Gastrocnemius medialis (tissue), 4 donors: Measurements from ENCODE around the gene ECHDC3. TPM values are rescaled to one million over a fixed set of nuclear protein-coding genes. Genes with fewer than 3 reads are reported as not detected.

Experiments
- ATAC-seq, 2 donors: fragments of 150-250 bp; one replicate each; pipeline ENCODE4 v1.9.1; 2016
- DNase-seq, 2 donors: peaks; one replicate each; pipeline ENCODE4 v3.0.0-alpha.2; 2019
- H3K27ac ChIP-seq, 4 donors: fragments of 200-600 bp; sonication (generic); 1 replicate in 1 of 4; 2 replicates in 3 of 4; pipeline ENCODE4 v1.5.1; 2016 to 2018; ENCODE audit warnings: mild to moderate bottlenecking in 2 of 4, moderate library complexity in 1 of 4
- H3K27me3 ChIP-seq, 3 donors: fragments of 200-600 bp; sonication (generic) in 2 of 3; 1 replicate in 1 of 3; 2 replicates in 2 of 3; pipeline versions ENCODE4 v1.5.1 to v1.6.0; 2016 to 2019; ENCODE audit warnings: mild to moderate bottlenecking in 1 of 3, moderate library complexity in 1 of 3
- H3K36me3 ChIP-seq, 2 donors: fragments of 200-600 bp; sonication (generic) in 1 of 2; one replicate each; pipeline ENCODE4 v1.5.1; 2017 to 2018
- H3K4me1 ChIP-seq, 2 donors: fragments of 200-600 bp; sonication (generic) in 1 of 2; one replicate each; pipeline ENCODE4 v1.5.1; 2016 to 2017; ENCODE audit warnings: mild to moderate bottlenecking in 2 of 2
- H3K4me3 ChIP-seq, 4 donors: fragments of 200-600 bp; sonication (generic) in 3 of 4; 1 replicate in 1 of 4; 2 replicates in 3 of 4; pipeline ENCODE4 v1.5.1; 2016 to 2019; ENCODE audit warnings: mild to moderate bottlenecking in 2 of 4
- H3K9me3 ChIP-seq, 3 donors: fragments of 200-600 bp; sonication (generic) in 2 of 3; 1 replicate in 1 of 3; 2 replicates in 2 of 3; pipeline ENCODE4 v1.5.1; 2016 to 2019
- POLR2A ChIP-seq, 2 donors: fragments of 450-650 bp; IDR thresholded peaks; one replicate each; pipeline ENCODE4 v1.6.1; 2017; ENCODE audit warnings: antibody characterized with exemption in 2 of 2, mild to moderate bottlenecking in 2 of 2, moderate library complexity in 2 of 2
- in situ Hi-C, 4 donors: fragments of 200-750 bp; cut with MboI; loops; one replicate each; pipeline versions ENCODE4 v1.15.0 to v1.8.0; 2017; ENCODE audit warnings: low sequenced_read_pairs in 4 of 4
- intact Hi-C: fragments of 100-400 bp; cut with DNase I; formaldehyde crosslinking; loops from one replicate; pipeline ENCODE4 v1.15.1; 2023; ENCODE audit warnings: low total_unique reads
- total RNA-seq, 4 donors: library from RNA; depleted of rRNA; stranded (reverse); fragments of >200 nt; gene quantifications; one replicate each; pipeline versions ENCODE4 v1.1.0 to v1.2.3, GENCODE V29; 2016
- TF ChIP-seq, protein P1 (sequence below), 5 experiments: fragments of 450-650 bp in 3 of 5; fragments of 200-600 bp in 2 of 5; sonication (generic) in 2 of 5; IDR thresholded peaks in 4 of 5; conservative IDR thresholded peaks in 1 of 5; 1 replicate in 4 of 5; 2 replicates in 1 of 5; pipeline ENCODE4 v1.5.1; 2016 to 2019; ENCODE audit warnings: antibody characterized with exemption in 5 of 5, mild to moderate bottlenecking in 3 of 5, moderate library complexity in 3 of 5

Gene ECHDC3
- total RNA-seq, 4 donors from 2014 or later, result 465 to 605 (median 490) TPM

DNA sequence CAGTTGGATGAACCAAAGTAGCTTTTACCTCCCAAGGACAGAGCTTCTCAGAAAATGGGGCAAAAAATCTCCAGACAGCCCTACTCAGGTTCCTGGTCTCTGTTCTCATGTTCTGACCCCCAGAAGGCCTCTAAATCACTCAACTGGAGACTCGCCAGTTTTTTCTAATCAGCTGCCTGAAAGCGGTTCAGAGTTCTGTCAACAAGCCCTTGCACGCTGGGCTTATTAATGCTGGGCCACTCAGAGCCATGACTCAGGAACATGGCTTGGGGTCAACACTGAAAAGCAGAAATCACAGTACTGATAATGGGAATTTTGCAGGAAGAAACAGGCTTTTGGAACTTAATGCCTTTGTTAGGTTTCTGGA is 15.3 kb downstream of the ECHDC3 start:
- DNase-seq, result peak; percentile 74 to 80
- peak overlapping the region; percentile 71 to 92 (median 78) for H3K27ac ChIP-seq
- in situ Hi-C loops, result loop anchor here in 3 of 4 donors (5.0 to 10.0 kb wide), 2 partner anchors 240 to 243 kb away; no protein-coding TSS in a partner anchor

DNA sequence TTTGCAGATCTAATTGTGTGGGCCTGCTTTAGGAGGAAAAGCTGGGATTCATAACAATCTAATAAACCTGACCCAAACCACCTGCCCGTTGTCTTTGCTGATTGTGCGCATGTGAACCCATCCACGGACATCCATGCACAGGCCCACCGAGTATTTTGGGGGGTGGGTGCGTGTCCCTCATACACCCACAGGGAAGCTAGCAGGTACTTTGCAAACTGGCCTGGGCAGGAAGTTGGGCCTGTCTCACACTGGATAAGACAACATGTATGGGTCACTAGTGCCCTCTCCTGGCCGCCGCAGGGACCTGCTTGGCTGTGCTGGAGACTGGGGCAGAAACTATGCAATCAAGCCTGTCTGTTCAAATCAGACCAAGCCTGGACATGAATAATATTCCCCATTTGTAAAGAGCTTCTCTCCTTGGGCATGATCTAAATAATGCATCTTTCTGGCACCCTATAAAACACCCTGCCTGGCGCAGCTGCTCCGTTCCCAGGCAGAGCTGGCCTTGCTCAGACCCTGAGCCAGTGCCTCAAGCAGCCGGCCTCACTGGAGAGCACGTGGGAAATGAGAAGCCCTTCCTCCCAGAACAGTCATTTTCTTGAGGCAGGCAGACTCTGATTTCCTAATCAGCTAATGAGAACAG is 15.8 kb downstream of the ECHDC3 start:
- intact Hi-C loops, result loop anchor here (1.0 to 10.0 kb wide), 3 partner anchors 147 to 437 kb away; partner anchors contain the start of genes CDC123, NUDT5 and USP6NL
- Histone ChIP-seq H3K27me3 (no peaks in the 10 kb centered on the region), H3K4me1 (peaks cover 44 to 46% of the 10 kb centered on the region in 2 donors), H3K9me3 (no peaks in the 10 kb centered on the region), H3K36me3 (peaks cover 0 to 40% of the 10 kb centered on the region in 2 donors), H3K4me3 (no peak overlapping the region), H3K27ac (peak overlapping the region; percentile 71 to 92 (median 78))
- TF ChIP-seq, protein P1, sequence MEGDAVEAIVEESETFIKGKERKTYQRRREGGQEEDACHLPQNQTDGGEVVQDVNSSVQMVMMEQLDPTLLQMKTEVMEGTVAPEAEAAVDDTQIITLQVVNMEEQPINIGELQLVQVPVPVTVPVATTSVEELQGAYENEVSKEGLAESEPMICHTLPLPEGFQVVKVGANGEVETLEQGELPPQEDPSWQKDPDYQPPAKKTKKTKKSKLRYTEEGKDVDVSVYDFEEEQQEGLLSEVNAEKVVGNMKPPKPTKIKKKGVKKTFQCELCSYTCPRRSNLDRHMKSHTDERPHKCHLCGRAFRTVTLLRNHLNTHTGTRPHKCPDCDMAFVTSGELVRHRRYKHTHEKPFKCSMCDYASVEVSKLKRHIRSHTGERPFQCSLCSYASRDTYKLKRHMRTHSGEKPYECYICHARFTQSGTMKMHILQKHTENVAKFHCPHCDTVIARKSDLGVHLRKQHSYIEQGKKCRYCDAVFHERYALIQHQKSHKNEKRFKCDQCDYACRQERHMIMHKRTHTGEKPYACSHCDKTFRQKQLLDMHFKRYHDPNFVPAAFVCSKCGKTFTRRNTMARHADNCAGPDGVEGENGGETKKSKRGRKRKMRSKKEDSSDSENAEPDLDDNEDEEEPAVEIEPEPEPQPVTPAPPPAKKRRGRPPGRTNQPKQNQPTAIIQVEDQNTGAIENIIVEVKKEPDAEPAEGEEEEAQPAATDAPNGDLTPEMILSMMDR (IDR thresholded peaks at IDR 0.05 in 4 of 5, conservative IDR thresholded peaks at IDR 0.05 in 1 of 5), result peak; percentile 86 to 94 (median 92)
- TF ChIP-seq POLR2A (IDR thresholded peaks at IDR 0.05), result no peak
- DNase-seq (peak; percentile 79 to 87), ATAC-seq (peak; percentile 57 to 81)
- in situ Hi-C loops, result loop anchor here in 3 of 4 donors (5.0 to 10.0 kb wide), 2 partner anchors 241 to 243 kb away; no protein-coding TSS in a partner anchor

More for the DNA sequence above, 15.3 kb downstream of the ECHDC3 start:
- Histone ChIP-seq H3K4me1 (peaks cover 44 to 46% of the 10 kb centered on the region in 2 donors), H3K4me3 (no peak overlapping the region), H3K9me3 (no peaks in the 10 kb centered on the region), H3K36me3 (peaks cover under 1 to 38% of the 10 kb centered on the region in 2 donors), H3K27me3 (no peaks in the 10 kb centered on the region)
- intact Hi-C loops, result loop anchor here (10.0 kb wide), 1 partner anchor 437 kb away; the partner anchor contains the start of genes CDC123 and NUDT5
- peak; percentile 73 for ATAC-seq
- no peak for TF ChIP-seq POLR2A (IDR thresholded peaks at IDR 0.05)
- TF ChIP-seq, protein P1 (IDR thresholded peaks at IDR 0.05 in 4 of 5, conservative IDR thresholded peaks at IDR 0.05 in 1 of 5), result no peak

DNA sequence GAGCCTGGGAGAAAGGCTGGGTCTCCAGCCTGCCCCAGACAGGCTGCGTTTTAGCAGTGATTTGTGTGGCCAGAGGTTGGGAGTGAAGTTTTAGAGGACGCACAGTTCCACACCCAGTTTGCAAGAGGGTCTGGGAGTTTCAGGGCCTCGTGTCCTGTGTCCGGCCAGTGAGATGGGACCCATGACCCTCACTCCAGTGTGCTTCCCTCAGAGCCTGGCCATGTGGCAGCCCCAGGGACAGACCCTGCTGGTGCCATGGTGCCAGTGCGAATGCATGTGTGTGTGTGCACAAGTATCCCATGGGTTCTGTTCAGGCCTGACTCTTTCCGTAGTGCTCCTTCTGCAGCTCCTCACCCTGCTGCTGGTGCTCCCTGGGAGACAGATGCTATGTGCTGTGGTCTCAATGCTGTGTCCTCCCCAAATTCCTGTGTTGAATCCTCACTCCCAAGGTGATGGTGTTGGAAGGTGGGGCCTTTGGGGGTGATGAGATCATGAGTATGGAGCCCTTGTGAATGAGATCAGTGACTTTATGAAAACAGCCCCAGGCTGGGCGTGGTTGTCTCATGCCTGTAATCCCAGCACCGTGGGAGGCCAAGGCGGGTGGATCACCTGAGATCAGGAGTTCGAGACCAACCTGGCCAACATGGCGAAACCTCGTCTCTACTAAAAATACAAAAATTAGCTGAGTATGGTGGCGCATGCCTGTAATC is 16.5 kb downstream of the ECHDC3 start:
- in situ Hi-C loops, result loop anchor here in 3 of 4 donors (5.0 to 10.0 kb wide), 2 partner anchors 241 to 244 kb away; no protein-coding TSS in a partner anchor
- no peak for TF ChIP-seq POLR2A (IDR thresholded peaks at IDR 0.05)
- TF ChIP-seq, protein P1 (IDR thresholded peaks at IDR 0.05 in 4 of 5, conservative IDR thresholded peaks at IDR 0.05 in 1 of 5), result no peak
- H3K36me3 ChIP-seq, result peaks cover 0 to 41% of the 10 kb centered on the region in 2 donors

DNA sequence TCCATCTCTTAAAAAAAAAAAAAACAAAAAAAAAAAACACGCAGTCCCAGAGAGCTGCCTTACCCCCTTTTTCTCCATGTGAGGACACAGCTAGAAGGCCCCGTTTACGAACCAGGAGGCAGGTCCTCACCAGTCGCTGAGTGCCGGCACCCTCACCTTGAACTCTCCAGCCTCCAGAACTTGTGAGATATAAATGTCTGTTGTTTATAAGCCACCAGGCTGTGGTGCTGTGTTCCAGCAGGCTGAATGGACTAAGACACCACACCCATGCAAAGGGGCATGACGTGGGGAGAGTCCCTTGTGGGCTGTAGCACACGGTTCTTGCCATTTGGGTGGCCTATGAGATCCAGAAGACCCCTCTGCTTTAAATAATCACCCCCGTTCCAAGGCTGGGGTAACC is 17.2 kb downstream of the ECHDC3 start:
- in situ Hi-C loops, result loop anchor here in 3 of 4 donors (5.0 to 10.0 kb wide), 2 partner anchors 242 to 245 kb away; no protein-coding TSS in a partner anchor
- no peak for ATAC-seq
- Histone ChIP-seq H3K9me3 (no peaks in the 10 kb centered on the region), H3K4me3 (no peak overlapping the region), H3K36me3 (peaks cover 0 to 40% of the 10 kb centered on the region in 2 donors), H3K4me1 (peaks cover 40 to 43% of the 10 kb centered on the region in 2 donors), H3K27ac (peak overlapping the region in 1 of 4 donors; percentile 19), H3K27me3 (no peaks in the 10 kb centered on the region)
- intact Hi-C loops, result loop anchor here (10.0 kb wide), 1 partner anchor 435 kb away; the partner anchor contains the start of genes CDC123 and NUDT5
- TF ChIP-seq POLR2A (IDR thresholded peaks at IDR 0.05), result no peak
- TF ChIP-seq, protein P1 (IDR thresholded peaks at IDR 0.05 in 4 of 5, conservative IDR thresholded peaks at IDR 0.05 in 1 of 5), result no peak
- no peak for DNase-seq

More for the DNA sequence above, 16.5 kb downstream of the ECHDC3 start:
- intact Hi-C loops, result loop anchor here (1.0 to 10.0 kb wide), 3 partner anchors 147 to 436 kb away; partner anchors contain the start of genes CDC123, NUDT5 and USP6NL
- Histone ChIP-seq H3K4me1 (peaks cover 44 to 46% of the 10 kb centered on the region in 2 donors), H3K27ac (peak overlapping the region; percentile 71 to 92 (median 78)), H3K4me3 (no peak overlapping the region), H3K27me3 (no peaks in the 10 kb centered on the region), H3K9me3 (no peaks in the 10 kb centered on the region)
- no peak for DNase-seq
- no peak for ATAC-seq
